ENCODE measurements around the gene FNDC1.

FNDC1 gene

GRCh38 chr6:159234102-159234553 is 64.9 kb downstream of the FNDC1 start:
- TF ChIP-seq, protein P1, sequence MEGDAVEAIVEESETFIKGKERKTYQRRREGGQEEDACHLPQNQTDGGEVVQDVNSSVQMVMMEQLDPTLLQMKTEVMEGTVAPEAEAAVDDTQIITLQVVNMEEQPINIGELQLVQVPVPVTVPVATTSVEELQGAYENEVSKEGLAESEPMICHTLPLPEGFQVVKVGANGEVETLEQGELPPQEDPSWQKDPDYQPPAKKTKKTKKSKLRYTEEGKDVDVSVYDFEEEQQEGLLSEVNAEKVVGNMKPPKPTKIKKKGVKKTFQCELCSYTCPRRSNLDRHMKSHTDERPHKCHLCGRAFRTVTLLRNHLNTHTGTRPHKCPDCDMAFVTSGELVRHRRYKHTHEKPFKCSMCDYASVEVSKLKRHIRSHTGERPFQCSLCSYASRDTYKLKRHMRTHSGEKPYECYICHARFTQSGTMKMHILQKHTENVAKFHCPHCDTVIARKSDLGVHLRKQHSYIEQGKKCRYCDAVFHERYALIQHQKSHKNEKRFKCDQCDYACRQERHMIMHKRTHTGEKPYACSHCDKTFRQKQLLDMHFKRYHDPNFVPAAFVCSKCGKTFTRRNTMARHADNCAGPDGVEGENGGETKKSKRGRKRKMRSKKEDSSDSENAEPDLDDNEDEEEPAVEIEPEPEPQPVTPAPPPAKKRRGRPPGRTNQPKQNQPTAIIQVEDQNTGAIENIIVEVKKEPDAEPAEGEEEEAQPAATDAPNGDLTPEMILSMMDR (IDR thresholded peaks at IDR 0.05; ENCODE audit: control insufficient read depth, insufficient read depth, low read depth, low read length, missing control alignments), result no peak
- DNase-seq (ENCODE audit: low read depth), result no peak
- H3K4me3 ChIP-seq (ENCODE audit: control insufficient read depth, low read depth, low read length), result no peak overlapping the region

DNA sequence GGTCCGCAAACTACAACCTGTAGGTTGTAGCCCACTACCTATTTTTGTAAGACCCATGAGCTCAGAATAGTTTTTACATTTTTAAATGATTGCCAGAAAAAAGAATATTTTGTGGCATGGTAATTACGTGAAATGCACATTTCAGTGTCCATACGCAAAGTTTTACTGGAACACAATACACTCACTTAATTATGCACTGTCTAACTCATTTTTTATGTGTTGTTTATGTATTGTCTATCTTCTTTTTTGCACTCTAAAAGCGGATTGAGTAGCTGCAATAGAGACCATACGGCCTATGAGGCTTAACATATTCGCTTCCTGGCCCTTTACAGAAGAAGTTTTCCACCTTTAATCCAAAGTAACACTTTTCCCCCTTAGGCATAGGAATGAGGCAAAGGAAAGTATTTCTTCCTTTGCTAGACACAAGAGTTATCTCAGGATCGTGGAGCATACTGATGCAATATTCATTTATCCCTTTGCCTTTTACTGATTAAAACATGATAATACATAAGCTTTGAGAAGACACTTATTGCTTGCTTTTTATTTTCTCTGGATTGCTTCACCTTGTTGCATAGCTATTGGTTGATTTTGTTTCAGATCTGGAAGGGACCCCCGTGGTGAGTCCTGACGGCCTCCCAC is 69.8 kb downstream of the FNDC1 start:
- DNase-seq (ENCODE audit: low read depth), result no peak
- no peak overlapping the region for H3K4me3 ChIP-seq (ENCODE audit: control insufficient read depth, low read depth, low read length)
- TF ChIP-seq, protein P1 (IDR thresholded peaks at IDR 0.05; ENCODE audit: control insufficient read depth, insufficient read depth, low read depth, low read length, missing control alignments), result no peak

DNA sequence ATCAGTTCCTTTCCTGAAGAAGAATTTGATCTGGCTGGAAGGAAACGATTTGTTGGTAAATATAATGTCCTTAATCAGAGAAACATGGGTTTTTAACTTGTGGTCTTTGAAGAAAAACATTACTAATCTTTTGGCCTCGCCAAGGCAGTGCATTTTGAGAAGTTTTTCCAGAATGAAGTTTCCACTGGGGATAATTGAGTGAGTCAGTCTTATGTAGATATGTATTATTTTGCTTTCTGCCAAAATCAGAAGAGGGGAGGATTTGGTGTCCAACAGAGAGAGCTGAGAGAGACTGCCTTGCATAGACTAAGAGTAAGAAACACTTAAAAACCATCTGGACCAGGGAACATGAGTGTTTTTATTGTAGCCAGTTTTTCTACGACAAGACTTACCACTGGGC is 79.9 kb downstream of the FNDC1 start:
- TF ChIP-seq, protein P1 (IDR thresholded peaks at IDR 0.05; ENCODE audit: control insufficient read depth, insufficient read depth, low read depth, low read length, missing control alignments), result no peak
- peak; percentile 67 for DNase-seq (ENCODE audit: low read depth)
- no peak overlapping the region for H3K4me3 ChIP-seq (ENCODE audit: control insufficient read depth, low read depth, low read length)

DNA sequence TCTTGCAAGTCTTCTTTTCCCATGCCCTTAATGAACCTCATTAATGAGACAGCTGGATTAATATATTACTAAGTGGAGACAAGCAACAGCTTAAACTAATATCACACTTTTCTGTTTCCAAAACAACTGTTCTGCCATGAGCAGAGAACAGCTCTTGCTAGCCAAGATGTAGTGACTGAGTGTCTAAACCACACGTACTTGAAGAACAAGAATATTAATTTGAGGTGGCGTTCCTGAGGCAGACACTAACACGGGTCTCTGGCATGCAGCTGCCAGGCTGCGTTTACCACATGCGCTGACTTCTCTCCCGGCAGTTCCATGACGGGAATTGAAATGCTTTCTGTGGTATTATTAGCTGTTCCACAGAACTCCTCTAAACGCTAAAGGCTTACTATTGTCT is 80.6 kb downstream of the FNDC1 start:
- no peak overlapping the region for H3K4me3 ChIP-seq (ENCODE audit: control insufficient read depth, low read depth, low read length)
- no peak for DNase-seq (ENCODE audit: low read depth)
- TF ChIP-seq, protein P1 (IDR thresholded peaks at IDR 0.05; ENCODE audit: control insufficient read depth, insufficient read depth, low read depth, low read length, missing control alignments), result no peak

- TF ChIP-seq, protein P1 (IDR thresholded peaks at IDR 0.05; ENCODE audit: control insufficient read depth, insufficient read depth, low read depth, low read length, missing control alignments), result no peak
Observed at GRCh38 chr6:159250633-159251032, 81.4 kb downstream of the FNDC1 start.

GRCh38 chr6:159252955-159253508 is 83.8 kb downstream of the FNDC1 start:
- no peak overlapping the region for H3K4me3 ChIP-seq (ENCODE audit: control insufficient read depth, low read depth, low read length)
- TF ChIP-seq, protein P1 (IDR thresholded peaks at IDR 0.05; ENCODE audit: control insufficient read depth, insufficient read depth, low read depth, low read length, missing control alignments), result peak; percentile 49
- no peak for DNase-seq (ENCODE audit: low read depth)

More at GRCh38 chr6:159250633-159251032, 81.4 kb downstream of the FNDC1 start:
- no peak for DNase-seq (ENCODE audit: low read depth)
- H3K4me3 ChIP-seq (ENCODE audit: control insufficient read depth, low read depth, low read length), result no peak overlapping the region
